ENCODE results near the gene POLL.
"Not testable (repeated sequence)": the region's sequence is repeated elsewhere in the genome, so short reads cannot be mapped to it uniquely, and the experiment has no call there.

POLL gene

DNA sequence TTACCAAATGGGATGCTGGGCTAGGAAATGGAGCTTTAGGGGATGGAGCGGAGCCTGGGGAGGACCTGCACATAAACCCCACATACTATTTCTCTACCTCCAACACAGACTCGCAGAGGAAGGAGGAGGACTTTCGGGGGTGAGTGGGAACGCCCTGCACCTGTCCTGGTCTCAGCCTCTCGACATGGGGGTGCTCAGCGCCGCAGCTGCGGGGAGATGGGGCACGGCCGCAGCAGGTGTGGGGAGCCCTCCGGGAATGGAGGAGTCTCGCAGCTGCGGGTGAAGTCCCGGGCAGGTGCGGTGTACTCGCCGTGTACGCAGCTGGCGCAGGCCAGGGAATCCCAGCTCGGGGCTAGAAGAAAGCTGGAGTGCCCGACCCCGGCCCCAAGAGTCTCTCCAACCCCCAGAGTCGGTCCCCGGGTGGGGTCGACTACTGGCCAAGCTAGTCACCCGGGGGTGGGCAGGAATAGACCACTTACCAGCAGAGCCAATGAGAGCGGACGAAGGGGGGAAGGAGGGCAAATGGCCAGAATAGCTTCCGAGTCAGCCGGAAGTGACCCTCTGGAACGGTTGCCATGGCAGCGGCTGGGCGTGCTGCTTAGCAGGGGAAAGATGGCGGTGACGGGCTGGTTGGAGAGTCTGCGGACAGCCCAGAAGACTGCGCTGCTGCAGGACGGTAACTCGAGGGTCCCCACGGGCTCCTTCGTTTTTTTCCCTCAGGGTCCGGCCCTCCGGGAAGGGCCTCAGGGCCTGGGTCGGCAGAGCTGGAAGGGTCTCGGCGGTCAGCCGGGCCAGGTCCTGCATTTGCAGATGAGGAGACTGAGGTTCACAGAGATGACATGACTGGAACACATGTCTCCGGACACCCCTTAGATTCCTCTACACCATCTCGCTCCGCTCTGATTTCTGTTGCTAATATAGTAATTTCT, at the start of gene POLL, which contains the start of gene DPCD:
Gene POLL, minus strand, starts transcription at position 533 of the 929 bp plus-strand sequence. CDS start 897 bp downstream, outside the sequence.
Gene DPCD, plus strand, starts transcription at position 597 of the 929 bp plus-strand sequence. Its CDS starts 16 bp downstream, at position 613.
- peak; percentile 99 for DNase-seq

- not testable (repeated sequence) for DNase-seq
These were observed 45.5 kb upstream of the POLL start for GRCh38 chr10:101633510-101633909.

- no peak for DNase-seq
These were observed 43.9 kb upstream of the POLL start for GRCh38 chr10:101631821-101632475.

DNA sequence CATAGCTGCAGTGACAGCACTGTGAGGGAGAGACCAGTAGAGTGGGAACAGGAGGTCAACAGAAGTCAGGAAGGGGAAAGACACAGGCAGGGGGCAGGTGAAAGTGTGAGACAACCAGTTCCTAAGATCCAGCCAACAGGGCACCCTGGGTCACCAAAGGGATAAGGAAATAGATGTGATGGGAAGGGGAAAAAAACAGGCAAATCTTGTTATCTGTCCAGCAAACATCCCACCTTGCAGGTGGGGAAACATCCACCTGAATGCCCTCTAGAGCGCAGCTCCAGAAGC, 42.5 kb upstream of the POLL start:
- DNase-seq, result no peak

DNA sequence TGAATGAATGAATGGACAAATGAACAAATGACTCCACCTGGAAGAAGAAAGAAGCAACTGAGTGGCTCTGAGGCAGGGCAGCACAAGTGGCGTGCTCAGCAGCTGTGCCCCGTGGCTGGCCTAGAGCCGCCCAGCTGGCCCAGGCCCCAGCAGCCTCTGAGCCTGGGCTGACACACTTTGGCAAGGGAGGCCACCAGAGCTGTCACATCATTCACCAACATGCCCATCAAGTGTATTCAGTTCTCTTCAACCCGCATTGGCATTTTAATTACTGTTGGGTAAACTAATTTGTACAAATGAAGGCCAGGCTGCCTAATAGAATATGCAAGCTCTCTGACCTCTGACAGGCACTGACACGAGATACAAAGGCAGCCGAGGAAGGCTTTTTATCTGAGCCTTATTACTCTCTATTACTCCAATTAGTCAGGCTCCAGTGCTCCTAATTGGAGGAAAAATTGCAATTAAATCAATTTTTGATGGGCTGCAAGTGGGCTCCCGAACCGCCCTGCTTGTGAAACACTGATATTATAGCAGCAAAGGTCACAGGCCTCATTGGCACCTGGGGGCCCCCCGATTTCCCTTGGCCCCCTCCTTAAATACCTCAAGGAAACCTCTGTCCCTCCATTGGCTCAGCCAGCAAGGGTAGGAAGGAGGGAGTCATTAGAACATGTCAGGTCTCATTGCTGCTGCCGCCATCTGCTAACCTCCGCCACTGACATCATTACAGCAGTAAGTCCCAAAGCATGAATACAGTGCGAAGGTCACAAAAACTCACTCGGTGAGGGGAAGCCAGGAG, 42.0 kb upstream of the POLL start:
- DNase-seq, result peak; percentile 93

DNA sequence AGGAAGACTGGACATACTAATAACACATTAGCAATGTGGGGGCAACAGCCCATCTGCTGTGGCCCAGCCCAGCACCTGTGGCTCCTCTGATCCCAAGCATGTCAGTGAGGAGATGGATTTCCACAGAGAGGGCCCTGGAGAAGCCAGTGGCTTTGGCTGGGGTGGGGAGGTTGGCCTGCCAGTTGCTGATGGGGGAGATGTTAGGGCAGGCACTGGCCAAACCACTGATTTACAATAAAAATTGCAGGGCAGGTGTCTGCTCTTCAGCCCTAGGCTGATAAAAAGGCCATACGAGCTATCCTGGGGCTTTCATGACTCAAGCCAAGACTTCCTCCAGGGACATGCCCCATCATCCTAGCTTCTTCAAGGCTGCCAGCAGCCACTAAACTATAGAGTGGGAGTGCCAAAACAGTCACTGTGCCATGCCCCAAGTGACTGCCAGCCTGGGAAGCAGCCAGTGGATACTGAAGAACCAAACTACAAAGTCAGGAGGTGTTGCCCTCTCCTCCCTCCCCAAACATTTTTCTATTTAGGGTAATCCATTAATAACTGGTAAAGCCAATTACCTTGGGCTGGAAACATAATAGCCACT, 37.9 kb upstream of the POLL start:
- DNase-seq, result no peak

DNA sequence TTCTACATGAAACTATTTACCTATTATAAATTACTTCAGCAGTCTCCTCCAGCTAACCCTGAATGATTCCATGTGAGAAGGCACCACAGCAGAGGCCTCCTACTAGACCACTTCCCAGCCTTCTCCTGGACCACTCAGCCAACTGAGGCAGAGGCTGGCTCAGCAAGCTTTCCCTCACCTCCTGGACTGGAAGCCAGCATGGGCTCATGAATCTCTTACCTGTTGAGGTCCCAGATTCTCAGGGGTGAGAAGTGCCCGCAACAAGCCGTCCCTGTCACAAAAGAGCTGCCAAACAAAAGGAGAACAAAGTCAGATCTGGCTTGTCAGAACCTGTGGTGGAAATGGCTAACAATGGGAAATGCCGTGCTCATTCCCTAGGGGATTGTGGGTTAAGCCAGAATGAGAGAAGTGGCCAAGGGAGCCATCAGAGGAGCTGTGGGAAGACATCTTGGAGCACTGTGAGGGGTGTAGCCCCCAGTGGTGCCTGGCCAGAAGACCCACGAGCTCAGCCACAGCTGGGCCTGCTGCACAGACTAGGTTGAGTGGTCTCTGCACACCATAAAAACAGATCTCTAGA, 36.6 kb upstream of the POLL start:
- DNase-seq, result no peak

DNA sequence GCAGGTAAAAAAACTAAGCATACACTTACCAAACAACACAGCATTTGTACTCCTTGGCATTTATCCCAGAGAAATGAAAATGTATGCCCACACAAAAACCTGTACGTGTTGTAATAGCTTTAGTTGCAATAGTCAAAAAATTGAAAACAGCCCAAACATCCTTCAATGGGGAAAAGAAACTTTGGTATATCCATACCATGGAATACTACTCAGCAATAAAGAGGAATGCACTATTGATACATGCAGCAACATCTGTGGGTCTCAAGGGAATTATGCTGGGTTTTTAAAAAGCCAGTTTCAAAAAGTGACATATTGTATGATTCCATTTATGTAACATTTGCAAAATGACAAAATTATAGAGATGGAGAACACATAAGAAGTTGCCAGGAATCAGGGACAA, 35.5 kb upstream of the POLL start:
- no peak for DNase-seq

GRCh38 chr10:101619983-101620382, 31.9 kb upstream of the POLL start:
- DNase-seq, result no peak

- no peak for DNase-seq
These were observed 30.8 kb upstream of the POLL start for GRCh38 chr10:101618871-101619270.

DNA sequence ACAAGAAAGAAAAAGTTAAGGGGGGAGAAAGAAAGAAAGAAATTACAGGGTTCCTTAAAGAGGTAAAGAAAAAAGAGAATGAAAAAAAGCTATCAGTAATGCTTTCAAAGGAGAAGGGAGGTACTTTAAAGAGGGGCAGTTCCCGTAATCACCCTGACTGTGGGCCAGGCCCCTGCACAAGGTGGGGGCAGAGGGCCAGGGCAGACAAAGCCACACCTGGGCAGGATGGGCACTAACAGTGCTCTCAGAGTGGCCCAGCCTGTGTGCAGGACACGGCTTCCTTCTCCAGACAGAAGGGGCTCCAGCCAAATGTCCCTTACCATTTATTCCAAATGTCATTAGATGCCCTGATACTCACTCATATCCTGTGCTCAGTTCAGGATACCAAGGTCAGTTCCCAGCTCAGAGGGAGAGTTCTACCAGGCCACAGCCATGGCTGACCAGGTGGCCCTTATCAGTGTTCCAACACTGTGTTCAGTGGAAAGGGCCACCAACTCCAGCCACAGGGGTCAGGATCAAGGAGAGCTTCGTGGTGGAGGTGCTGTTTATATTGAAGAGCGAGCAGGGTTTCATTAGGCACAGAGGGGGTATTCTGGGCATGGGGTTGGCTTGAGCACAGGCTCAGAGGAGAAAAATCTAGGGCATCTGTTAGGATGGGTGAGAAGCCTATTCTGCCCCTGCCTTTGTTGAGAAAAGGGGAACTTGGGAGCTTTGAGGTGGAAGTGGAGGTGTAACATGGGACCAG, 29.9 kb upstream of the POLL start:
- DNase-seq, result no peak

DNA sequence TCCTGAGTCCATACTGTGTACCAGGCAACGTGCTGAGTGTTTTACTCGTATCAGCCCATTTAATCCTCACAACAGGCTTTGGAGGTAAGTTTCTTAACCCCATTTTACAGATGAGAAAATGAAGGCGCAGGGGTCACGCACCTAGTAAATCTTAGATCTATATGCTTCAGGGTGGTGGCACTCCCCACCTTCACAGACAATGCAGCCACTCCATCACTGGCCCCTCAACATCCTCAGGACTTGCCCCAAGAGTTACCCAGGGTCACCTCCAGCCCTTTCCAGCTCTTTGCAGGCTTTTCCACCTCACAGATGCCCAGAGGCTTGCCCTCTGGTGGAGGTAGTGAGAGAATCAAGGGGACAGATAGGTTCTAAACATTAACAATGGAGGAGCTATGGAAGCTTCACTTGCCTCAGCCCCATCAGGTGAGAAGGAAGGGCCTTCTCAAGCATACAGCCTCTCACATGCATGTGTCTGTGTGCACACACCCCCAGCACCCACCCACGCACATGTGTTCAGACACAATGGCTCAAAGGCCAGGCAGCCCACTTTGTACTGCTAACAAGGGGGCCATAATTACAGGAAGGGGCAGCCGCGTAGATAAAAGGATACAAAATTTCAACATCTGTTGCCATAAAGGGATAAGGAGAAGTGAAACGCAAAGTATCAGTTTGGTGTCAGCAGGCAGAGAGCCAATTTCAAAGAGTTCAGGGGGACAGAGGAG, 29.2 kb upstream of the POLL start:
- DNase-seq, result no peak

GRCh38 chr10:101616415-101617101, 28.5 kb upstream of the POLL start:
- no peak for DNase-seq

DNA sequence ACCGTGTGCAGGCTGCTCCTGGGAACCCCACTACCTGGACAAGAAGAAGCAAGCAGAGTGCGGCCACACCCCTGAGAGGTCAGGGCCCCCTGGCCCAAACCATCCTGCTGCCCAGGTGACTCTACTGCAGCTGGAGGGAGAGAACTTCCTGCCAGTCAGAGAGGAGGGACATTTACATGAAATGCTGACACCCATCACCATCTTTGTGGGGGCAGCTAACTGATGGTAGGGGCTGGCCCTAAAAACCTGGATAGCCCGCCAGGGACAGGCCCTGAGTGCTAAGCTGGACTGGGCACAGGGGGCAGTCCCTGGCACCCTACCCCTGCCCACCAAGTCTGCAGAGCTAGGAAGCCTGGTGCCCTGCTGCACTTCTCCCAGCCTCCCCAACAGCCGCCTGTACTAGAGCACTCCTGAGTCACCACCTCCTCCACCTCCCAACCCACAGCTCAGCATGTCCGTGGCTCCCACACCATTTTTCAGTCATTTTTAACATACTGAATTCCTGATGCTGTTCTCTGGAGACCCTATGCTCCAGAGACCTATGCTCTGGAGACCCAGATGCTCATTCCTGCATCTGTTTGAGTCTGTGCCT, 27.6 kb upstream of the POLL start:
- DNase-seq, result no peak

DNA sequence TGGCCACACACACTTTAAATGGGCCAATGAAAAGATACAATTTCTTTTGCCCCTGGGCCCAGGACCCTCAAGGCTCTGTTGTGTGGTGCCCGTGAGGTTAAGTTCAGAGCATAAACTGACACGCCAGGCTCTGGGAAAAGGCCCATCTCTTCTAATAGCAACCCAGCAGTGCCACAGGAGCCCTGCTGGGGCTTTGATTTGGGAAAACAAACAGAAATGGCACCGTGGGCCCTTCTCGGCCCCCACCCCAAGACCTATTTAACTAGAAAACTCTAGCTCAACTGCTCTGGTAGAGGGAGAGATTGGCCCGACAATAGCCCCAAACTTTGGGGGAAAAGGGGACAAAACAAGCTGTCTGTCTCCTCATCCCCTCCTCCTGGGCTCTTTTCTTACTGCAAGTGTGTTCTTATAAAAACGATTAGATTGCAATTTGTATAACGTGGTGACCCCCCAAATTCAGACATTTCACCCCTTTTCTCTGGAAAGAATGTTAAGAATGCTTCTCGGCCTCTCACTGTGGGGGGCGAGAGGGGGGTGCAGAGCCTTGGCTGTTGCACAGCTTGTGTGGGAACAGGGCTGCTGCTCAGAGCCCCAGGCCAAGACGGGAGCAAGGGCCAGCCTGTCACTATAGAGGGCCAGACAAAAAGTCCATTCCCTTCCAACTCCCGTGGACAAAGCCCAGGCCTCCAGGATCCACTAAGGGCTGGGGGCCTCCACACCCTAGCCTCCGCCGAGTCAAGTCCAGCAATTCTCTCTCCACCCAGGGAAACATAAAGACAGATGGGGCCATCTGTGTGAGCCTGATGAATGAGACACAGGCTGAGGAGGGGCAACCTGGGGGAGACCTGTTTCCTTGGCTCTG, 26.8 kb upstream of the POLL start:
- DNase-seq, result peak; percentile 63

GRCh38 chr10:101613646-101614045, 25.6 kb upstream of the POLL start:
- DNase-seq, result no peak

GRCh38 chr10:101612872-101613271, 24.8 kb upstream of the POLL start:
- peak; percentile 24 for DNase-seq

DNA sequence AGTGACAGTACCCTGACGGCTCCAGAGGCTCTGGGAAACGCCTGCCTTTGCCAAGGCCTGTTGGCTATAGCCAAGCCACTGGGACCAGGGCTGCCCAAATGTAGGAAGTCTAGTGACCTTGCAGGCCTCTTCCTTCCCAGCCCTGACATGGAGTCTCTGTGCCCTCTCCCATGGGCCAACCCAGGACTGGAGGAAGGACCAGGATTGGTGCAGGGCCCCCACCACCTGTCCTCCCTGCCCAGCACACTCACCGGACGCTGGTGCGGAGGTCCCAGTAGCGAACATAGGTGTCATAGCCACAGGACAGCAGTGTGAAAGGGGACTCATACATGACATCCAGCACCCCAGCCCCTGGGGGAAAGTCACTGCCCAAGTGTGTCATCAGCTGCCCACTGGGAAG, 24.0 kb upstream of the POLL start:
- no peak for DNase-seq

Measured in retina (tissue), 1 donor.